WTC11 (cell line): ENCODE measurements around the gene TTC33. TPM values are rescaled to one million over a fixed set of nuclear protein-coding genes. Genes with fewer than 3 reads are reported as not detected.

Experiments
- ATAC-seq: fragments of 200-7000 bp; cut with Tn5 transposase; 2 replicates; pipeline ENCODE4 v1.10.0; 2021; ENCODE audit warnings: mild to moderate bottlenecking, moderate library complexity
- CTCF ChIA-PET: fragments of 300-600 bp; sonication (Branson Sonifier 250); formaldehyde crosslinking; loops from one replicate; lab custom pipeline; 2021; ENCODE audit warnings: antibody characterized with exemption; lab: Charles Lee
- POLR2A ChIA-PET: fragments of 350-600 bp; sonication (Branson Sonifier 250); formaldehyde crosslinking; loops from one replicate; lab custom pipeline; 2021; ENCODE audit warnings: antibody characterized with exemption; lab: Charles Lee
- DNase-seq: peaks from one replicate; pipeline ENCODE4 v3.0.0; 2021; ENCODE audit warnings: low spot score
- H3K27ac Mint-ChIP-seq: 2 replicates; pipeline ENCODE4 v1.8.0; 2021; ENCODE audit warnings: mixed read lengths
- H3K27me3 Mint-ChIP-seq: 2 replicates; pipeline ENCODE4 v1.8.0; 2021; ENCODE audit warnings: low read depth, mild to moderate bottlenecking, moderate library complexity, mixed read lengths
- H3K36me3 Mint-ChIP-seq: 2 replicates; pipeline ENCODE4 v1.8.0; 2021; ENCODE audit warnings: mixed read lengths
- H3K4me1 Mint-ChIP-seq: 2 replicates; pipeline ENCODE4 v1.8.0; 2022; ENCODE audit warnings: mixed read lengths
- H3K4me3 Mint-ChIP-seq: 2 replicates; pipeline ENCODE4 v1.8.0; 2021; ENCODE audit warnings: mild to moderate bottlenecking, moderate library complexity, mixed read lengths
- H3K9me3 Mint-ChIP-seq: 2 replicates; pipeline ENCODE4 v1.8.0; 2021; ENCODE audit warnings: mixed read lengths
- ATF1 ChIP-seq: sonication (generic); formaldehyde crosslinking; IDR thresholded peaks from 2 replicates; pipeline ENCODE4 v1.8.1; 2023; ENCODE audit warnings: mild to moderate bottlenecking, moderate library complexity, missing genetic modification reagents
- CREM ChIP-seq: sonication (generic); formaldehyde crosslinking; IDR thresholded peaks from 2 replicates; pipeline ENCODE4 v1.8.1; 2022; ENCODE audit warnings: mild to moderate bottlenecking, missing genetic modification reagents, moderate library complexity
- FOXP1 ChIP-seq: sonication (generic); formaldehyde crosslinking; IDR thresholded peaks from 2 replicates; pipeline ENCODE4 v1.8.0; 2022; ENCODE audit warnings: missing genetic modification reagents, mild to moderate bottlenecking, moderate library complexity, borderline replicate concordance
- MXD4 ChIP-seq: fragments of 250-450 bp; sonication (Bioruptor Pico); IDR thresholded peaks from 2 replicates; pipeline ENCODE4 v1.8.0; 2021; ENCODE audit warnings: mild to moderate bottlenecking, moderate library complexity, borderline replicate concordance
- NFE2L1 ChIP-seq: sonication (generic); formaldehyde crosslinking; IDR thresholded peaks from 2 replicates; pipeline ENCODE4 v1.8.1; 2023; ENCODE audit warnings: missing genetic modification reagents
- OVOL2 ChIP-seq: fragments of 250-450 bp; sonication (Bioruptor Pico); IDR thresholded peaks from 2 replicates; pipeline ENCODE4 v1.9.0; 2021; ENCODE audit warnings: mild to moderate bottlenecking, borderline replicate concordance
- RELA ChIP-seq: sonication (generic); formaldehyde crosslinking; IDR thresholded peaks from 2 replicates; pipeline ENCODE4 v1.8.1; 2022; ENCODE audit warnings: missing genetic modification reagents, mild to moderate bottlenecking, borderline replicate concordance
- SMAD4 ChIP-seq: sonication (generic); formaldehyde crosslinking; IDR thresholded peaks from 2 replicates; pipeline ENCODE4 v1.8.0; 2022; ENCODE audit warnings: mild to moderate bottlenecking, missing genetic modification reagents
- SP1 ChIP-seq: sonication (generic); formaldehyde crosslinking; conservative IDR thresholded peaks from 2 replicates; pipeline ENCODE4 v1.8.1; 2022; ENCODE audit warnings: missing genetic modification reagents
- TP53 ChIP-seq: sonication (generic); formaldehyde crosslinking; IDR thresholded peaks from 2 replicates; pipeline ENCODE4 v1.8.1; 2023; ENCODE audit warnings: mild to moderate bottlenecking, missing genetic modification reagents
- ZNF138 ChIP-seq: sonication (generic); formaldehyde crosslinking; conservative IDR thresholded peaks from 2 replicates; pipeline ENCODE4 v1.8.1; 2022; ENCODE audit warnings: mild to moderate bottlenecking, moderate library complexity, missing genetic modification reagents
- ZNF263 ChIP-seq: sonication (generic); formaldehyde crosslinking; IDR thresholded peaks from 2 replicates; pipeline ENCODE4 v1.8.1; 2022; ENCODE audit warnings: low read depth, mild to moderate bottlenecking, moderate library complexity, missing genetic modification reagents
- ZNF396 ChIP-seq: fragments of 250-450 bp; sonication (Bioruptor Pico); IDR thresholded peaks from 2 replicates; pipeline ENCODE4 v1.8.0; 2021; ENCODE audit warnings: mild to moderate bottlenecking, moderate library complexity, borderline replicate concordance
- ZNF416 ChIP-seq: fragments of 250-450 bp; sonication (Bioruptor Pico); IDR thresholded peaks from 2 replicates; pipeline ENCODE4 v1.9.0; 2021; ENCODE audit warnings: mild to moderate bottlenecking, inconsistent platforms
- total RNA-seq: library from RNA; stranded (reverse); gene quantifications from 3 replicates; pipeline ENCODE4 v1.2.3, GENCODE V29; 2021
- TF ChIP-seq, protein P1 (sequence below): sonication (generic); formaldehyde crosslinking; IDR thresholded peaks from 2 replicates; pipeline ENCODE4 v1.8.0; 2022; ENCODE audit warnings: mild to moderate bottlenecking, missing genetic modification reagents
- TF ChIP-seq, protein P2 (sequence below): sonication (generic); formaldehyde crosslinking; conservative IDR thresholded peaks from 2 replicates; pipeline ENCODE4 v1.8.1; 2022; ENCODE audit warnings: mild to moderate bottlenecking, missing genetic modification reagents
- TF ChIP-seq, protein P3 (sequence below): sonication (generic); formaldehyde crosslinking; IDR thresholded peaks from 2 replicates; pipeline ENCODE4 v1.8.0; 2022; ENCODE audit warnings: mild to moderate bottlenecking, missing genetic modification reagents
- TF ChIP-seq, protein P4 (sequence below): fragments of 250-450 bp; sonication (Bioruptor Pico); IDR thresholded peaks from 2 replicates; pipeline ENCODE4 v1.9.0; 2021; ENCODE audit warnings: moderate library complexity, mild to moderate bottlenecking, inconsistent platforms, borderline replicate concordance
- TF ChIP-seq, protein P5 (sequence below): sonication (generic); formaldehyde crosslinking; IDR thresholded peaks from 2 replicates; pipeline ENCODE4 v1.8.1; 2023; ENCODE audit warnings: mild to moderate bottlenecking, moderate library complexity, missing genetic modification reagents
- TF ChIP-seq, protein P6 (sequence below): fragments of 250-450 bp; sonication (Bioruptor Pico); IDR thresholded peaks from 2 replicates; pipeline ENCODE4 v1.9.0; 2021; ENCODE audit warnings: mild to moderate bottlenecking, borderline replicate concordance
- TF ChIP-seq, protein P7 (sequence below): fragments of 200-600 bp; IDR thresholded peaks from 2 replicates; pipeline ENCODE4 v1.8.0; 2022; ENCODE audit warnings: antibody characterized with exemption

The TTC33 gene
- total RNA-seq, 1 experiment from 2014 or later, result 9.2 TPM

DNA sequence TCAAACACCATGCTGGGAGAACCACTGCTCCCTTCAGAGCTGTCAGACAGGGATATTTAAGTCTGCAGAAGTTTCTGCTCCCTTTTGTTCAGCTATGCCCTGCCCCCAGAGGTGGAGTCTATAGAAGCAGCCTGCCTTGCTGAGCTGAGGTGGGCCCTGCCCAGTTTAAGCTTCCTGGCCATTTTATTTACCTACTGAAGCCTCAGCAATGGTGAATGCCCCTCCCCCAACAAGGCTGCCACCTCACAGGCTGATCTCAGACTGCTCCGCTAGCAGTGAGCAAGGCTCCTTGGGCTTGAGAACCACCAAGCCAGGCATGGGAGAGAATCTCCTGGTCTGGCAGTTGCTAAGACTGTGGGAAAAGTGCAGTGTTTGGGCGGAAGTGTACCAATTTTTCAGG is 281.5 kb downstream of the TTC33 start:
- peaks cover 3% of the 10 kb centered on the region; the same call in 1 of the 2 replicates for H3K27me3 Mint-ChIP-seq
- H3K4me3 Mint-ChIP-seq, result no peak overlapping the region
- TF ChIP-seq ZNF263 (no peak), CREM (CRISPR knock-in tag) (no peak), ZNF396 (CRISPR knock-in tag) (no peak), OVOL2 (no peak)
- TF ChIP-seq, protein P1, sequence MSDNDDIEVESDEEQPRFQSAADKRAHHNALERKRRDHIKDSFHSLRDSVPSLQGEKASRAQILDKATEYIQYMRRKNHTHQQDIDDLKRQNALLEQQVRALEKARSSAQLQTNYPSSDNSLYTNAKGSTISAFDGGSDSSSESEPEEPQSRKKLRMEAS, result no peak
- TF ChIP-seq, protein P2, sequence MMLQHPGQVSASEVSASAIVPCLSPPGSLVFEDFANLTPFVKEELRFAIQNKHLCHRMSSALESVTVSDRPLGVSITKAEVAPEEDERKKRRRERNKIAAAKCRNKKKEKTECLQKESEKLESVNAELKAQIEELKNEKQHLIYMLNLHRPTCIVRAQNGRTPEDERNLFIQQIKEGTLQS (CRISPR knock-in tag), result no peak
- peaks cover 24% of the 10 kb centered on the region for H3K9me3 Mint-ChIP-seq
- H3K36me3 Mint-ChIP-seq, result 0 out of 2 replicates have a peak, but pooled peaks cover 3% of the 10 kb centered on the region
- H3K27ac Mint-ChIP-seq, result no peak overlapping the region
- ChIA-PET POLR2A (no interaction called here), CTCF (no interaction called here)
- peak; percentile 38 for DNase-seq
- peak; percentile 99 for ATAC-seq
- 0 out of 2 replicates have a peak, but pooled peaks cover 3% of the 10 kb centered on the region for H3K4me1 Mint-ChIP-seq

DNA sequence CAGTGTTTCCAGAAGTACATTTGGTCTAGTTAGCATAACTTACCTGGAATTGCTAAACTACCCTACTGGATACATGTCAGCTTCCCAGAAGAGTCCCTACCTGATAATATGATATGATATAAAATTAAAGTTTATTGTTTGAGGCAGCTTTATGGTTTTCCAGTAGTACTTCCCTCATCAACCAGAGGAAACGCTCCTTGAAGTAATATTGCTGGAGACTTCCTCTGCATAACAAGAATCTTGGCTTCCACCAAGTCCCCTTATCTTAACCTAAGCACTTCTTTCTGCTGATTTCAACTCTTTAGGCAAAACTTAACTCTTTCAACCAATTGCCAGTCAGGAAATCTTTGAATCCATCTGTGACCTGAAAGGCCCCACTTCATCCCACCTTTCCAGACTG is 290.3 kb downstream of the TTC33 start:
- TF ChIP-seq, protein P3, sequence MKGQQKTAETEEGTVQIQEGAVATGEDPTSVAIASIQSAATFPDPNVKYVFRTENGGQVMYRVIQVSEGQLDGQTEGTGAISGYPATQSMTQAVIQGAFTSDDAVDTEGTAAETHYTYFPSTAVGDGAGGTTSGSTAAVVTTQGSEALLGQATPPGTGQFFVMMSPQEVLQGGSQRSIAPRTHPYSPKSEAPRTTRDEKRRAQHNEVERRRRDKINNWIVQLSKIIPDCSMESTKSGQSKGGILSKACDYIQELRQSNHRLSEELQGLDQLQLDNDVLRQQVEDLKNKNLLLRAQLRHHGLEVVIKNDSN (CRISPR knock-in tag), result no peak
- TF ChIP-seq TP53, result no peak
- TF ChIP-seq, protein P4, sequence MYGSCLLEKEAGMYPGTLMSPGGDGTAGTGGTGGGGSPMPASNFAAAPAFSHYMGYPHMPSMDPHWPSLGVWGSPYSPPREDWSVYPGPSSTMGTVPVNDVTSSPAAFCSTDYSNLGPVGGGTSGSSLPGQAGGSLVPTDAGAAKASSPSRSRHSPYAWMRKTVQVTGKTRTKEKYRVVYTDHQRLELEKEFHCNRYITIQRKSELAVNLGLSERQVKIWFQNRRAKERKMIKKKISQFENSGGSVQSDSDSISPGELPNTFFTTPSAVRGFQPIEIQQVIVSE (CRISPR knock-in tag), result no peak
- TF ChIP-seq NFE2L1, result no peak
- TF ChIP-seq MXD4 (CRISPR knock-in tag), result no peak
- no peak for TF ChIP-seq ATF1
- TF ChIP-seq SMAD4 (CRISPR knock-in tag), result no peak
- no peak for TF ChIP-seq SP1 (CRISPR knock-in tag)
- TF ChIP-seq, protein P5, sequence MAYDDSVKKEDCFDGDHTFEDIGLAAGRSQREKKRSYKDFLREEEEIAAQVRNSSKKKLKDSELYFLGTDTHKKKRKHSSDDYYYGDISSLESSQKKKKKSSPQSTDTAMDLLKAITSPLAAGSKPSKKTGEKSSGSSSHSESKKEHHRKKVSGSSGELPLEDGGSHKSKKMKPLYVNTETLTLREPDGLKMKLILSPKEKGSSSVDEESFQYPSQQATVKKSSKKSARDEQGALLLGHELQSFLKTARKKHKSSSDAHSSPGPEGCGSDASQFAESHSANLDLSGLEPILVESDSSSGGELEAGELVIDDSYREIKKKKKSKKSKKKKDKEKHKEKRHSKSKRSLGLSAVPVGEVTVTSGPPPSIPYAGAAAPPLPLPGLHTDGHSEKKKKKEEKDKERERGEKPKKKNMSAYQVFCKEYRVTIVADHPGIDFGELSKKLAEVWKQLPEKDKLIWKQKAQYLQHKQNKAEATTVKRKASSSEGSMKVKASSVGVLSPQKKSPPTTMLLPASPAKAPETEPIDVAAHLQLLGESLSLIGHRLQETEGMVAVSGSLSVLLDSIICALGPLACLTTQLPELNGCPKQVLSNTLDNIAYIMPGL (CRISPR knock-in tag), result no peak
- no peak for TF ChIP-seq RELA (CRISPR knock-in tag)
- no peak for TF ChIP-seq ZNF416 (CRISPR knock-in tag)
- no peak for TF ChIP-seq FOXP1 (CRISPR knock-in tag)
- TF ChIP-seq, protein P6, sequence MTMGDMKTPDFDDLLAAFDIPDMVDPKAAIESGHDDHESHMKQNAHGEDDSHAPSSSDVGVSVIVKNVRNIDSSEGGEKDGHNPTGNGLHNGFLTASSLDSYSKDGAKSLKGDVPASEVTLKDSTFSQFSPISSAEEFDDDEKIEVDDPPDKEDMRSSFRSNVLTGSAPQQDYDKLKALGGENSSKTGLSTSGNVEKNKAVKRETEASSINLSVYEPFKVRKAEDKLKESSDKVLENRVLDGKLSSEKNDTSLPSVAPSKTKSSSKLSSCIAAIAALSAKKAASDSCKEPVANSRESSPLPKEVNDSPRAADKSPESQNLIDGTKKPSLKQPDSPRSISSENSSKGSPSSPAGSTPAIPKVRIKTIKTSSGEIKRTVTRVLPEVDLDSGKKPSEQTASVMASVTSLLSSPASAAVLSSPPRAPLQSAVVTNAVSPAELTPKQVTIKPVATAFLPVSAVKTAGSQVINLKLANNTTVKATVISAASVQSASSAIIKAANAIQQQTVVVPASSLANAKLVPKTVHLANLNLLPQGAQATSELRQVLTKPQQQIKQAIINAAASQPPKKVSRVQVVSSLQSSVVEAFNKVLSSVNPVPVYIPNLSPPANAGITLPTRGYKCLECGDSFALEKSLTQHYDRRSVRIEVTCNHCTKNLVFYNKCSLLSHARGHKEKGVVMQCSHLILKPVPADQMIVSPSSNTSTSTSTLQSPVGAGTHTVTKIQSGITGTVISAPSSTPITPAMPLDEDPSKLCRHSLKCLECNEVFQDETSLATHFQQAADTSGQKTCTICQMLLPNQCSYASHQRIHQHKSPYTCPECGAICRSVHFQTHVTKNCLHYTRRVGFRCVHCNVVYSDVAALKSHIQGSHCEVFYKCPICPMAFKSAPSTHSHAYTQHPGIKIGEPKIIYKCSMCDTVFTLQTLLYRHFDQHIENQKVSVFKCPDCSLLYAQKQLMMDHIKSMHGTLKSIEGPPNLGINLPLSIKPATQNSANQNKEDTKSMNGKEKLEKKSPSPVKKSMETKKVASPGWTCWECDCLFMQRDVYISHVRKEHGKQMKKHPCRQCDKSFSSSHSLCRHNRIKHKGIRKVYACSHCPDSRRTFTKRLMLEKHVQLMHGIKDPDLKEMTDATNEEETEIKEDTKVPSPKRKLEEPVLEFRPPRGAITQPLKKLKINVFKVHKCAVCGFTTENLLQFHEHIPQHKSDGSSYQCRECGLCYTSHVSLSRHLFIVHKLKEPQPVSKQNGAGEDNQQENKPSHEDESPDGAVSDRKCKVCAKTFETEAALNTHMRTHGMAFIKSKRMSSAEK (CRISPR knock-in tag), result no peak
- TF ChIP-seq, protein P1, result no peak
- TF ChIP-seq, protein P7, sequence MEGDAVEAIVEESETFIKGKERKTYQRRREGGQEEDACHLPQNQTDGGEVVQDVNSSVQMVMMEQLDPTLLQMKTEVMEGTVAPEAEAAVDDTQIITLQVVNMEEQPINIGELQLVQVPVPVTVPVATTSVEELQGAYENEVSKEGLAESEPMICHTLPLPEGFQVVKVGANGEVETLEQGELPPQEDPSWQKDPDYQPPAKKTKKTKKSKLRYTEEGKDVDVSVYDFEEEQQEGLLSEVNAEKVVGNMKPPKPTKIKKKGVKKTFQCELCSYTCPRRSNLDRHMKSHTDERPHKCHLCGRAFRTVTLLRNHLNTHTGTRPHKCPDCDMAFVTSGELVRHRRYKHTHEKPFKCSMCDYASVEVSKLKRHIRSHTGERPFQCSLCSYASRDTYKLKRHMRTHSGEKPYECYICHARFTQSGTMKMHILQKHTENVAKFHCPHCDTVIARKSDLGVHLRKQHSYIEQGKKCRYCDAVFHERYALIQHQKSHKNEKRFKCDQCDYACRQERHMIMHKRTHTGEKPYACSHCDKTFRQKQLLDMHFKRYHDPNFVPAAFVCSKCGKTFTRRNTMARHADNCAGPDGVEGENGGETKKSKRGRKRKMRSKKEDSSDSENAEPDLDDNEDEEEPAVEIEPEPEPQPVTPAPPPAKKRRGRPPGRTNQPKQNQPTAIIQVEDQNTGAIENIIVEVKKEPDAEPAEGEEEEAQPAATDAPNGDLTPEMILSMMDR, result no peak
- TF ChIP-seq ZNF138 (CRISPR knock-in tag), result no peak
- H3K9me3 Mint-ChIP-seq, result peaks cover 9% of the 10 kb centered on the region
- ChIA-PET POLR2A (no interaction called here), CTCF (no interaction called here)
- ATAC-seq (no peak), DNase-seq (no peak)
- H3K36me3 Mint-ChIP-seq, result no peaks in the 10 kb centered on the region
- peaks cover 3% of the 10 kb centered on the region; the same call in 1 of the 2 replicates for H3K27me3 Mint-ChIP-seq
- H3K27ac Mint-ChIP-seq, result no peak overlapping the region
- H3K4me1 Mint-ChIP-seq, result no peaks in the 10 kb centered on the region
- no peak overlapping the region for H3K4me3 Mint-ChIP-seq
